IPS-18a (cell line): ENCODE results near the gene IPO13.

ENCODE experiments used
- H3K27ac ChIP-seq: one replicate; pipeline ENCODE4 v1.5.1; 2013; ENCODE audit warnings: low read length
- H3K27me3 ChIP-seq: one replicate; pipeline ENCODE4 v1.6.1; 2013; ENCODE audit warnings: mild to moderate bottlenecking, low read length; ENCODE audit not compliant: control insufficient read depth, insufficient read depth
- H3K36me3 ChIP-seq: one replicate; pipeline ENCODE4 v1.6.1; 2013; ENCODE audit warnings: low read depth, low read length; ENCODE audit not compliant: control insufficient read depth
- H3K4me1 ChIP-seq: one replicate; pipeline ENCODE4 v1.6.1; 2013; ENCODE audit warnings: low read depth, low read length; ENCODE audit not compliant: control insufficient read depth
- H3K4me3 ChIP-seq: one replicate; pipeline ENCODE4 v1.5.1; 2013; ENCODE audit warnings: low read length
- H3K9ac ChIP-seq: one replicate; pipeline ENCODE4 v1.6.1; 2013; ENCODE audit warnings: mild to moderate bottlenecking, low read length, moderate library complexity
- H3K9me3 ChIP-seq: one replicate; pipeline ENCODE4 v1.6.1; 2013; ENCODE audit warnings: low read depth, low read length; ENCODE audit not compliant: control insufficient read depth

The IPO13 gene

GRCh38 chr1:43986712-43987111 lies 40.0 kb downstream of the IPO13 start:
- Histone ChIP-seq H3K4me1 (peaks cover 5% of the 10 kb centered on the region), H3K4me3 (no peak overlapping the region), H3K27ac (no peak overlapping the region), H3K9ac (no peak overlapping the region), H3K27me3 (no peaks in the 10 kb centered on the region), H3K36me3 (peaks cover 4% of the 10 kb centered on the region), H3K9me3 (no peaks in the 10 kb centered on the region)

- no peak overlapping the region for H3K4me3 ChIP-seq
- no peaks in the 10 kb centered on the region for H3K27me3 ChIP-seq
- peaks cover 4% of the 10 kb centered on the region for H3K36me3 ChIP-seq
- H3K27ac ChIP-seq = no peak overlapping the region
- H3K9ac ChIP-seq = no peak overlapping the region
- H3K4me1 ChIP-seq = peaks cover 5% of the 10 kb centered on the region
- no peaks in the 10 kb centered on the region for H3K9me3 ChIP-seq
Observed at GRCh38 chr1:43987159-43987902, 40.6 kb downstream of the IPO13 start.

GRCh38 chr1:43990271-43991199 lies 43.8 kb downstream of the IPO13 start:
- peaks cover 9% of the 10 kb centered on the region for H3K4me1 ChIP-seq
- no peaks in the 10 kb centered on the region for H3K27me3 ChIP-seq
- no peaks in the 10 kb centered on the region for H3K36me3 ChIP-seq
- H3K9me3 ChIP-seq = no peaks in the 10 kb centered on the region
- H3K27ac ChIP-seq = no peak overlapping the region
- H3K4me3 ChIP-seq = peak overlapping the region; percentile 74
- H3K9ac ChIP-seq = peak overlapping the region; percentile 5

- Histone ChIP-seq H3K27ac (no peak overlapping the region), H3K4me1 (peaks cover 9% of the 10 kb centered on the region), H3K9ac (peak overlapping the region; percentile 5), H3K36me3 (no peaks in the 10 kb centered on the region), H3K27me3 (no peaks in the 10 kb centered on the region), H3K4me3 (peak overlapping the region; percentile 74), H3K9me3 (no peaks in the 10 kb centered on the region)
Observed at GRCh38 chr1:43991200-43991475, 44.4 kb downstream of the IPO13 start.

- Histone ChIP-seq H3K27ac (no peak within 1 kb of the TSS), H3K4me3 (peak within 1 kb of the TSS; percentile 74), H3K9me3 (no peaks in the 10 kb centered on the region), H3K27me3 (no peaks in the 10 kb centered on the region), H3K36me3 (no peaks in the 10 kb centered on the region), H3K4me1 (peaks cover 9% of the 10 kb centered on the region), H3K9ac (peak within 1 kb of the TSS; percentile 5)
Observed at GRCh38 chr1:43991476-43992231, 44.9 kb downstream of the IPO13 start, which contains the start of gene CCDC24. Gene CCDC24, plus strand, starts transcription at chr1:43991599. Its CDS starts 280 bp downstream, at chr1:43991879.

GRCh38 chr1:43992232-43992995 lies 45.7 kb downstream of the IPO13 start:
- no peaks in the 10 kb centered on the region for H3K36me3 ChIP-seq
- no peaks in the 10 kb centered on the region for H3K27me3 ChIP-seq
- H3K9me3 ChIP-seq = no peaks in the 10 kb centered on the region
- peaks cover 9% of the 10 kb centered on the region for H3K4me1 ChIP-seq
- H3K9ac ChIP-seq = peak overlapping the region; percentile 5
- H3K27ac ChIP-seq = no peak overlapping the region
- peak overlapping the region; percentile 74 for H3K4me3 ChIP-seq

- Histone ChIP-seq H3K4me1 (peaks cover 9% of the 10 kb centered on the region), H3K9me3 (no peaks in the 10 kb centered on the region), H3K9ac (no peak overlapping the region), H3K27ac (no peak overlapping the region), H3K27me3 (no peaks in the 10 kb centered on the region), H3K36me3 (no peaks in the 10 kb centered on the region), H3K4me3 (no peak overlapping the region)
Observed at GRCh38 chr1:43993206-43993914, 46.6 kb downstream of the IPO13 start.

- H3K36me3 ChIP-seq = no peaks in the 10 kb centered on the region
- no peaks in the 10 kb centered on the region for H3K27me3 ChIP-seq
- H3K9me3 ChIP-seq = no peaks in the 10 kb centered on the region
- peaks cover 9% of the 10 kb centered on the region for H3K4me1 ChIP-seq
- H3K27ac ChIP-seq = no peak overlapping the region
- H3K9ac ChIP-seq = no peak overlapping the region
- H3K4me3 ChIP-seq = no peak overlapping the region
Observed at GRCh38 chr1:43994071-43994470, 47.3 kb downstream of the IPO13 start.

GRCh38 chr1:43994794-43995790 lies 48.3 kb downstream of the IPO13 start:
- no peaks in the 10 kb centered on the region for H3K36me3 ChIP-seq
- no peaks in the 10 kb centered on the region for H3K27me3 ChIP-seq
- H3K9me3 ChIP-seq = no peaks in the 10 kb centered on the region
- H3K4me3 ChIP-seq = no peak overlapping the region
- H3K9ac ChIP-seq = no peak overlapping the region
- no peak overlapping the region for H3K27ac ChIP-seq
- peaks cover 9% of the 10 kb centered on the region for H3K4me1 ChIP-seq
